ENCODE measurements around the gene RMI1.

DNA sequence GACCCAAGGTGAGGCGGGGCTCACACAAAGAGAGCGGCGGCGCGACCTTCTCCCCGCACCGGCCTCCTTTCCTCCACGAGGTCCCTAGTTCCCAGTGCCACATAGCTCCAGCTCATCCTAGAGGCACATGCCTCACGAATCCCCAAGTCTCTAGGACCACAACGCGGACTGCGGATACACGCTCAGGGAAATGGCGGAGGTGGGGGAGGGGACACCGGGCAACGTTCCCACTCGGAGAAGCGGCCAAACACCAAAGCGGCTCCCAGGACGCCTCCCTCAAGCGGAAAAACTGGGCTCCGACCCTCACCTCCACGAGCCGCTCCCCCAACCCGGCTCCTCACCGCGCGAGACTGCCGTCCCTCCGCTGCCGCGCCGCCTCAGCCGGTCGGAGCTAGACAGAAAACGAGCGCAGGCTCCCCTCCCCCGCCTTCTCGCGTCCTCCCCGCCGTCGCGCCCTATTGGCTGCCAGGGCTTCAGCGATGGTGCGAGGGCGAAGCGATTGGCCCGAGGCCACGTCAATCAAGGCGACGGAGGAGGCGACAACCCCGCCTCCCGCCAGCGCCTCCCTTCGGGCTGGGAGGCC is 702 bp upstream of the RMI1 start, which contains the start of gene HNRNPK:
- TF ChIP-seq, protein P1, sequence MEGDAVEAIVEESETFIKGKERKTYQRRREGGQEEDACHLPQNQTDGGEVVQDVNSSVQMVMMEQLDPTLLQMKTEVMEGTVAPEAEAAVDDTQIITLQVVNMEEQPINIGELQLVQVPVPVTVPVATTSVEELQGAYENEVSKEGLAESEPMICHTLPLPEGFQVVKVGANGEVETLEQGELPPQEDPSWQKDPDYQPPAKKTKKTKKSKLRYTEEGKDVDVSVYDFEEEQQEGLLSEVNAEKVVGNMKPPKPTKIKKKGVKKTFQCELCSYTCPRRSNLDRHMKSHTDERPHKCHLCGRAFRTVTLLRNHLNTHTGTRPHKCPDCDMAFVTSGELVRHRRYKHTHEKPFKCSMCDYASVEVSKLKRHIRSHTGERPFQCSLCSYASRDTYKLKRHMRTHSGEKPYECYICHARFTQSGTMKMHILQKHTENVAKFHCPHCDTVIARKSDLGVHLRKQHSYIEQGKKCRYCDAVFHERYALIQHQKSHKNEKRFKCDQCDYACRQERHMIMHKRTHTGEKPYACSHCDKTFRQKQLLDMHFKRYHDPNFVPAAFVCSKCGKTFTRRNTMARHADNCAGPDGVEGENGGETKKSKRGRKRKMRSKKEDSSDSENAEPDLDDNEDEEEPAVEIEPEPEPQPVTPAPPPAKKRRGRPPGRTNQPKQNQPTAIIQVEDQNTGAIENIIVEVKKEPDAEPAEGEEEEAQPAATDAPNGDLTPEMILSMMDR (IDR thresholded peaks at IDR 0.05; ENCODE audit: insufficient read depth, low read length): no peak
- peak; percentile 94 for TF ChIP-seq POLR2AphosphoS5 (IDR thresholded peaks at IDR 0.05; ENCODE audit: low read depth)

Measured in HL-60 (cell line).